Fibroblast of lung (primary cell): ENCODE results near the gene ABCB8. TPM values are rescaled to one million over a fixed set of nuclear protein-coding genes. Genes with fewer than 3 reads are reported as not detected.

ENCODE experiments used
- DNase-seq, 2 donors: peaks; one replicate each; pipeline versions ENCODE4 v3.0.0 to v3.0.0-alpha.2; 2010; ENCODE audit warnings: low read depth in 2 of 2
- H2AFZ ChIP-seq: 2 replicates; pipeline ENCODE4 v1.5.1; 2012; ENCODE audit warnings: low read length, control low read depth, inconsistent platforms
- H3K27ac ChIP-seq: 2 replicates; pipeline ENCODE4 v1.5.1; 2011; ENCODE audit warnings: low read length, control low read depth; ENCODE audit not compliant: insufficient read depth
- H3K27me3 ChIP-seq: 2 replicates; pipeline ENCODE4 v1.5.1; 2011; ENCODE audit warnings: mild to moderate bottlenecking, low read length; ENCODE audit not compliant: control insufficient read depth, insufficient read depth
- H3K36me3 ChIP-seq: 2 replicates; pipeline ENCODE4 v1.5.1; 2011; ENCODE audit warnings: low read length; ENCODE audit not compliant: control insufficient read depth, insufficient read depth
- H3K4me1 ChIP-seq: 2 replicates; pipeline ENCODE4 v1.5.1; 2011; ENCODE audit warnings: low read length; ENCODE audit not compliant: control insufficient read depth, insufficient read depth; ENCODE audit errors: extremely low read depth
- H3K4me2 ChIP-seq: 2 replicates; pipeline ENCODE4 v1.5.1; 2011; ENCODE audit warnings: low read length, control low read depth; ENCODE audit not compliant: insufficient read depth; ENCODE audit errors: extremely low read depth
- H3K4me3 ChIP-seq, 4 experiments: fragments of 200-600 bp in 1 of 4; sonication (generic) in 1 of 4; replicated peaks in 1 of 4; 2 replicates each; pipeline ENCODE4 v1.5.1; 2011 to 2016; ENCODE audit warnings: low read length in 4 of 4, low read depth in 3 of 4, mild to moderate bottlenecking in 3 of 4, control low read depth in 2 of 4, inconsistent platforms in 1 of 4, mixed read lengths in 1 of 4; ENCODE audit not compliant: insufficient read depth in 1 of 4; ENCODE audit errors: control extremely low read depth in 1 of 4
- H3K79me2 ChIP-seq: 2 replicates; pipeline ENCODE4 v1.5.1; 2012; ENCODE audit warnings: mild to moderate bottlenecking, low read length, inconsistent platforms; ENCODE audit not compliant: control insufficient read depth, insufficient read depth
- H3K9ac ChIP-seq: 2 replicates; pipeline ENCODE4 v1.5.1; 2011; ENCODE audit warnings: mild to moderate bottlenecking, low read length, control low read depth; ENCODE audit not compliant: insufficient read depth
- H3K9me3 ChIP-seq: 2 replicates; pipeline ENCODE4 v1.5.1; 2012; ENCODE audit warnings: low read depth, low read length; ENCODE audit not compliant: control insufficient read depth, insufficient read depth
- H4K20me1 ChIP-seq: 2 replicates; pipeline ENCODE4 v1.5.1; 2011; ENCODE audit warnings: low read length; ENCODE audit not compliant: control insufficient read depth, insufficient read depth; ENCODE audit errors: extremely low read depth
- EZH2 ChIP-seq: IDR thresholded peaks from 2 replicates; pipeline ENCODE4 v1.5.1; 2012; ENCODE audit warnings: low read length, control low read depth, mild to moderate bottlenecking; ENCODE audit errors: missing control alignments
- polyA plus RNA-seq, 2 donors: library from polyadenylated mRNA; depleted of rRNA in 1 of 2; stranded (reverse) in 1 of 2; unstranded in 1 of 2; fragments of >200 nt; gene quantifications; 2 replicates each; pipeline ENCODE4 v1.2.1, GENCODE V29; 2011 to 2012; ENCODE audit warnings: missing spikeins in 1 of 2
- total RNA-seq: library from RNA; depleted of rRNA; stranded (reverse); fragments of >200 nt; gene quantifications from 2 replicates; pipeline ENCODE4 v1.2.1, GENCODE V29; 2014
- TF ChIP-seq, protein P1 (sequence below), 2 donors: IDR thresholded peaks in 1 of 2; conservative IDR thresholded peaks in 1 of 2; 1 replicate in 1 of 2; 2 replicates in 1 of 2; pipeline ENCODE4 v1.5.1; 2011 to 2012; ENCODE audit warnings: low read length in 2 of 2, control low read depth in 1 of 2, inconsistent platforms in 1 of 2, low read depth in 1 of 2, mild to moderate bottlenecking in 1 of 2

ABCB8 gene
- total and polyA plus RNA-seq, 2 donors (not counting 1 experiment from before 2014, with no cell fraction given): 12.1 to 20.0 TPM

- TF ChIP-seq, protein P1, sequence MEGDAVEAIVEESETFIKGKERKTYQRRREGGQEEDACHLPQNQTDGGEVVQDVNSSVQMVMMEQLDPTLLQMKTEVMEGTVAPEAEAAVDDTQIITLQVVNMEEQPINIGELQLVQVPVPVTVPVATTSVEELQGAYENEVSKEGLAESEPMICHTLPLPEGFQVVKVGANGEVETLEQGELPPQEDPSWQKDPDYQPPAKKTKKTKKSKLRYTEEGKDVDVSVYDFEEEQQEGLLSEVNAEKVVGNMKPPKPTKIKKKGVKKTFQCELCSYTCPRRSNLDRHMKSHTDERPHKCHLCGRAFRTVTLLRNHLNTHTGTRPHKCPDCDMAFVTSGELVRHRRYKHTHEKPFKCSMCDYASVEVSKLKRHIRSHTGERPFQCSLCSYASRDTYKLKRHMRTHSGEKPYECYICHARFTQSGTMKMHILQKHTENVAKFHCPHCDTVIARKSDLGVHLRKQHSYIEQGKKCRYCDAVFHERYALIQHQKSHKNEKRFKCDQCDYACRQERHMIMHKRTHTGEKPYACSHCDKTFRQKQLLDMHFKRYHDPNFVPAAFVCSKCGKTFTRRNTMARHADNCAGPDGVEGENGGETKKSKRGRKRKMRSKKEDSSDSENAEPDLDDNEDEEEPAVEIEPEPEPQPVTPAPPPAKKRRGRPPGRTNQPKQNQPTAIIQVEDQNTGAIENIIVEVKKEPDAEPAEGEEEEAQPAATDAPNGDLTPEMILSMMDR (conservative IDR thresholded peaks at IDR 0.05 in 1 of 2, IDR thresholded peaks at IDR 0.05 in 1 of 2; ENCODE audit: low read depth in 1 of 2, low read length in 2 of 2): no peak
- TF ChIP-seq EZH2: no peak
- Histone ChIP-seq H3K9me3 (no peaks in the 10 kb centered on the region), H4K20me1 (no peaks in the 10 kb centered on the region), H3K4me1 (peaks cover 6% of the 10 kb centered on the region), H3K9ac (no peak overlapping the region), H3K4me2 (no peak overlapping the region), H3K27me3 (no peaks in the 10 kb centered on the region), H3K27ac (no peak overlapping the region), H2AFZ (no peak overlapping the region), H3K36me3 (no peaks in the 10 kb centered on the region), H3K4me3 (no peak overlapping the region), H3K79me2 (peaks cover 77% of the 10 kb centered on the region)
- DNase-seq: peak in 1 of 2 donors; percentile 46
These were observed 66.4 kb downstream of the ABCB8 start for GRCh38 chr7:151094675-151095074.

DNA sequence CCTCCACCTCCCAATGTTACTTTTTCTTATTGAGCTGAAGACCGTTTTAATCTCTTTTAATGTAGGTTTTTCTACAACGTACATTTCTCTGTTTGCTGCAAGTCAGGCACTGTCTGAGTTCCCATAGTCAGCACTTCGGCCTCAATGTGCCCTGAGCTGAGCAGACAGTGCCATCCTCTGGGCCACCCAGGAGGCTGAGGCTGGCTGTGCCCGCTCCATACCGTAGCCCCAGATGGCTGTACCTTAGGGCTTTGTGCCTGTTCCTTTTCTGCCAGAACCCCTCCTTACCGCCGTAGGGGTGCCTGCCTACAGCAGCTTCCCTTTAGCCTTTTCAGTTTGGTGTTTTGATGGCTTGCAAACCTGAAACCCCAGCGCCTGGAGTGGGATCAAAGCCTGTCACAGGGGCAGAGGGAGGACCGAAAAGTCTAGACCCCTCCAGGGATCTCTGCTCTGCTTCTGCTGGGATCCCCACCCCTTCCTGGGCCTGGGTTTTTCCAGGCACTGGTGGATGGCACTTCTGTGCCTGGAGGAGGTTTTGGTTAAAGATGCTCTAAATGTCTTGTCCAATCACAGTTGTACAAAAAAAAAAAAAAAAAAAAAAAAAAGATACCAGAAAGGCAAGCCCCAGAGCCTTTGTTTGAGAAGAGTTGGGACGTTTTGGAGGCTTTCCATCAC is 67.0 kb downstream of the ABCB8 start:
- H2AFZ ChIP-seq: no peak overlapping the region
- peaks cover 3% of the 10 kb centered on the region for H3K4me1 ChIP-seq
- no peak overlapping the region for H3K4me3 ChIP-seq
- no peak overlapping the region for H3K9ac ChIP-seq
- no peaks in the 10 kb centered on the region for H3K36me3 ChIP-seq
- H4K20me1 ChIP-seq: no peaks in the 10 kb centered on the region
- H3K4me2 ChIP-seq: no peak overlapping the region
- H3K79me2 ChIP-seq: peaks cover 77% of the 10 kb centered on the region
- H3K9me3 ChIP-seq: no peaks in the 10 kb centered on the region
- no peak for DNase-seq
- no peak overlapping the region for H3K27ac ChIP-seq
- H3K27me3 ChIP-seq: no peaks in the 10 kb centered on the region
- no peak for TF ChIP-seq EZH2
- TF ChIP-seq, protein P1 (conservative IDR thresholded peaks at IDR 0.05 in 1 of 2, IDR thresholded peaks at IDR 0.05 in 1 of 2; ENCODE audit: low read depth in 1 of 2, low read length in 2 of 2): no peak

DNA sequence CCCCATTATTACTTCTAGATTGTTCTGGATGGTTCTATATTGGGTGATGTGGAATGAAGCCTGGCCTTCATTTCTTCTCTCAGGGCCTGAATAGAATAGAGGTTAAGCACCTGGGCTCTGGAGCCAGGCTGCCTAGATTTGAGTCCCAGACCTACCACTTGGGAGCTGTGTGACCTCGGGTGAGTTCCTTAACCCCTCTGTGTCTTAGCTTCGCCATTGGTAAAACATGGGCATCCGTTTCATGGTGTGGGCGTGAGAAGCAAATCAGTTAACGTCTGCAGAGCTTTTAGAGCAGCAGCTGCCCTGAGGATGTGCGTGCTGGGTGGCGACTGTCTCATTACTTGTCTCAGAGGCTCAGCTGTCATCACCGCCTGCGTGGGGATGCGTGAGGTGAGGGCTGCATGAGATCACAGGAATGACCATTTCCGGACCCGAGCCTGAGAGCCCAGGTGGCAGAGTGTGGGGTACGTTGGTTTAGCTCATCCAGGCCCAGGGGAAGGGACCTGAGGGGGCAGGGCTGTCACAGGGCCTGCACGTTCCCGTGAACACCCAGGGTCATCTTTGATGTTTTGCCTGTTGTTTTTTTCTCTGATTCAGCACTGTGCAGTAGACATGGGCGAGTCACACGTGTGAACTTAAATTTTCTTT is 67.7 kb downstream of the ABCB8 start:
- Histone ChIP-seq H3K9ac (no peak overlapping the region), H3K36me3 (no peaks in the 10 kb centered on the region), H4K20me1 (no peaks in the 10 kb centered on the region), H3K9me3 (no peaks in the 10 kb centered on the region), H3K4me1 (peaks cover 3% of the 10 kb centered on the region), H3K4me3 (no peak overlapping the region), H3K79me2 (peaks cover 75% of the 10 kb centered on the region), H3K27ac (no peak overlapping the region), H3K4me2 (no peak overlapping the region), H2AFZ (no peak overlapping the region), H3K27me3 (no peaks in the 10 kb centered on the region)
- no peak for DNase-seq
- TF ChIP-seq, protein P1 (conservative IDR thresholded peaks at IDR 0.05 in 1 of 2, IDR thresholded peaks at IDR 0.05 in 1 of 2; ENCODE audit: low read depth in 1 of 2, low read length in 2 of 2): no peak
- TF ChIP-seq EZH2: no peak

Other genes starting within 250 kb of the ABCB8 start
- 26.8 and 95.3 TPM in 2 replicates for gene TMEM176B, start 228.1 kb upstream of the ABCB8 start, total RNA-seq
- gene TMEM176B, start 228.1 kb upstream of the ABCB8 start, polyA plus RNA-seq: 0.78 and 1.1 TPM in 2 replicates
- 14.2 and 61.1 TPM in 2 replicates for gene TMEM176A, start 227.7 kb upstream of the ABCB8 start, total RNA-seq
- gene TMEM176A, start 227.7 kb upstream of the ABCB8 start, polyA plus RNA-seq: 0.12 and 0.38 TPM in 2 replicates
- gene AOC1, start 175.9 kb upstream of the ABCB8 start, total RNA-seq: not detected in 2 replicates
- gene AOC1, start 175.9 kb upstream of the ABCB8 start, polyA plus RNA-seq: not detected in 2 replicates
- gene KCNH2, start 50.1 kb upstream of the ABCB8 start, total RNA-seq: 6.1 and 6.2 TPM in 2 replicates
- gene KCNH2, start 50.1 kb upstream of the ABCB8 start, polyA plus RNA-seq: 0.15 and 0.20 TPM in 2 replicates
- 0.50 and 0.77 TPM in 2 replicates for gene NOS3, start 37.4 kb upstream of the ABCB8 start, total RNA-seq
- 0.12 and 0.38 TPM in 2 replicates for gene NOS3, start 37.4 kb upstream of the ABCB8 start, polyA plus RNA-seq
- under 0.01 TPM in 1 of 2 replicates, not detected in the other for gene ATG9B, start 4.0 kb upstream of the ABCB8 start, total RNA-seq
- 0.03 TPM in 2 replicates for gene ATG9B, start 4.0 kb upstream of the ABCB8 start, polyA plus RNA-seq
- gene ASIC3, start 20.1 kb downstream of the ABCB8 start, total RNA-seq: under 0.01 and 0.17 TPM in 2 replicates
- 0.05 and 0.07 TPM in 2 replicates for gene ASIC3, start 20.1 kb downstream of the ABCB8 start, polyA plus RNA-seq
- gene CDK5, start 29.4 kb downstream of the ABCB8 start, total RNA-seq: 25.9 and 27.7 TPM in 2 replicates
- 15.1 and 24.7 TPM in 2 replicates for gene CDK5, start 29.4 kb downstream of the ABCB8 start, polyA plus RNA-seq
- gene SLC4A2, start 31.1 kb downstream of the ABCB8 start, total RNA-seq: 56.0 and 61.8 TPM in 2 replicates
- 30.5 and 54.1 TPM in 2 replicates for gene SLC4A2, start 31.1 kb downstream of the ABCB8 start, polyA plus RNA-seq
- gene FASTK, start 52.4 kb downstream of the ABCB8 start, total RNA-seq: 64.7 and 69.5 TPM in 2 replicates
- 33.8 and 34.1 TPM in 2 replicates for gene FASTK, start 52.4 kb downstream of the ABCB8 start, polyA plus RNA-seq
- 14.1 and 20.3 TPM in 2 replicates for gene TMUB1, start 55.0 kb downstream of the ABCB8 start, total RNA-seq
- 11.9 and 17.1 TPM in 2 replicates for gene TMUB1, start 55.0 kb downstream of the ABCB8 start, polyA plus RNA-seq
- gene AGAP3, start 58.0 kb downstream of the ABCB8 start, total RNA-seq: 34.2 and 44.9 TPM in 2 replicates
- 32.9 and 33.5 TPM in 2 replicates for gene AGAP3, start 58.0 kb downstream of the ABCB8 start, polyA plus RNA-seq
- gene GBX1, start 139.2 kb downstream of the ABCB8 start, total RNA-seq: not detected in 2 replicates
- gene GBX1, start 139.2 kb downstream of the ABCB8 start, polyA plus RNA-seq: not detected in 2 replicates
- not detected in 2 replicates for gene ASB10, start 158.8 kb downstream of the ABCB8 start, total RNA-seq
- gene ASB10, start 158.8 kb downstream of the ABCB8 start, polyA plus RNA-seq: not detected in 2 replicates
- not detected in 2 replicates for gene H2BK1, start 182.0 kb downstream of the ABCB8 start, total RNA-seq
- gene H2BK1, start 182.0 kb downstream of the ABCB8 start, polyA plus RNA-seq: not detected in 2 replicates
- 46.4 and 46.7 TPM in 2 replicates for gene ABCF2, start 198.8 kb downstream of the ABCB8 start, total RNA-seq
- gene ABCF2, start 198.8 kb downstream of the ABCB8 start, polyA plus RNA-seq: 41.6 and 66.1 TPM in 2 replicates
- gene CHPF2, start 204.0 kb downstream of the ABCB8 start, total RNA-seq: 33.9 and 46.7 TPM in 2 replicates
- 33.6 and 42.5 TPM in 2 replicates for gene CHPF2, start 204.0 kb downstream of the ABCB8 start, polyA plus RNA-seq
- gene SMARCD3, start 220.2 kb downstream of the ABCB8 start, total RNA-seq: 23.8 and 27.0 TPM in 2 replicates
- 30.7 and 30.9 TPM in 2 replicates for gene SMARCD3, start 220.2 kb downstream of the ABCB8 start, polyA plus RNA-seq